Prostate gland (tissue), 2 donors: ENCODE results near the gene PRKACB. TPM values are rescaled to one million over a fixed set of nuclear protein-coding genes. Genes with fewer than 3 reads are reported as not detected.

Experiments
- DNase-seq: peaks from one replicate; pipeline ENCODE4 v3.0.0-alpha.2; 2019; ENCODE audit warnings: low spot score
- H3K27ac ChIP-seq, 2 donors: fragments of 200-600 bp; sonication (generic); 2 replicates each; pipeline ENCODE4 v1.5.1; 2017 to 2019
- H3K27me3 ChIP-seq: fragments of 200-600 bp; sonication (generic); replicated peaks from 2 replicates; pipeline ENCODE4 v1.5.1; 2019; ENCODE audit not compliant: insufficient read depth
- H3K36me3 ChIP-seq, 2 donors: fragments of 200-600 bp; sonication (generic); 1 replicate in 1 of 2; 2 replicates in 1 of 2; pipeline versions ENCODE4 v1.5.1 to v1.8.1; 2017 to 2019
- H3K4me1 ChIP-seq: fragments of 200-600 bp; sonication (generic); replicated peaks from 2 replicates; pipeline ENCODE4 v1.5.1; 2019
- H3K4me3 ChIP-seq, 2 donors: fragments of 200-600 bp; sonication (generic); 2 replicates each; pipeline ENCODE4 v1.5.1; 2017 to 2019
- H3K9me3 ChIP-seq: fragments of 200-600 bp; sonication (generic); 2 replicates; pipeline ENCODE4 v1.5.1; 2017
- CTCF ChIP-seq, 4 experiments: fragments of 200-600 bp in 2 of 4; fragments of 450-650 bp in 2 of 4; sonication (generic) in 2 of 4; IDR thresholded peaks; 1 replicate in 3 of 4; 2 replicates in 1 of 4; pipeline ENCODE4 v1.5.1; 2016 to 2019; ENCODE audit warnings: antibody characterized with exemption in 4 of 4, mild to moderate bottlenecking in 2 of 4, moderate library complexity in 2 of 4
- POLR2A ChIP-seq: fragments of 450-650 bp; IDR thresholded peaks from one replicate; pipeline ENCODE4 v1.6.1; 2016; ENCODE audit warnings: antibody characterized with exemption, mild to moderate bottlenecking
- POLR2AphosphoS5 ChIP-seq: sonication (generic); formaldehyde crosslinking; IDR thresholded peaks from one replicate; pipeline ENCODE4 v1.6.1; 2017; ENCODE audit warnings: antibody characterized with exemption
- WGBS: methylation state at CpG from one replicate; pipeline ENCODE4 v1.1.5; 2018; 5-methylcytosine and 5-hydroxymethylcytosine counted together
- intact Hi-C: fragments of 100-400 bp; cut with DNase I; formaldehyde crosslinking; loops from one replicate; pipeline ENCODE4 v1.14.2; 2022
- total RNA-seq, 2 donors: library from RNA; depleted of rRNA; stranded (reverse); fragments of >200 nt; gene quantifications; one replicate each; pipeline ENCODE4 v1.1.0, GENCODE V29; 2016

Gene PRKACB
- total RNA-seq, 2 donors from 2014 or later, result 24.7 to 29.3 TPM

- no peaks in the 10 kb centered on the region for H3K27me3 ChIP-seq
- H3K4me3 ChIP-seq, result no peak overlapping the region
- H3K4me1 ChIP-seq, result peaks cover 3% of the 10 kb centered on the region
- no peak overlapping the region for H3K27ac ChIP-seq
- H3K9me3 ChIP-seq, result no peaks in the 10 kb centered on the region
- no peak for DNase-seq
- 98% methylated on average over 2 of the region's 2 CpGs for WGBS
- no peaks in the 10 kb centered on the region for H3K36me3 ChIP-seq
- no peak for TF ChIP-seq POLR2AphosphoS5
- TF ChIP-seq POLR2A, result no peak
- no peak for TF ChIP-seq CTCF (IDR thresholded peaks at IDR 0.05)
- intact Hi-C loops, result no loop called here
Observed at GRCh38 chr1:84259989-84260388, 115.9 kb downstream of the PRKACB start.

GRCh38 chr1:84260852-84261518 lies 116.9 kb downstream of the PRKACB start:
- Histone ChIP-seq H3K36me3 (no peaks in the 10 kb centered on the region), H3K27me3 (no peaks in the 10 kb centered on the region), H3K4me3 (no peak overlapping the region), H3K9me3 (no peaks in the 10 kb centered on the region), H3K27ac (no peak overlapping the region), H3K4me1 (peaks cover 3% of the 10 kb centered on the region)
- intact Hi-C loops, result no loop called here
- no peak for TF ChIP-seq POLR2AphosphoS5
- TF ChIP-seq CTCF (IDR thresholded peaks at IDR 0.05), result no peak
- TF ChIP-seq POLR2A, result no peak
- 41% methylated on average over 3 of the region's 3 CpGs for WGBS
- DNase-seq, result no peak

- WGBS, result 80% methylated on average over 2 of the region's 2 CpGs
- intact Hi-C loops, result no loop called here
- H3K4me3 ChIP-seq, result no peak overlapping the region
Observed at GRCh38 chr1:84264961-84265360, 120.9 kb downstream of the PRKACB start.

GRCh38 chr1:84265867-84266266 lies 121.8 kb downstream of the PRKACB start:
- TF ChIP-seq POLR2A, result no peak
- TF ChIP-seq POLR2AphosphoS5, result no peak
- TF ChIP-seq CTCF (IDR thresholded peaks at IDR 0.05), result no peak

More at GRCh38 chr1:84264961-84265360, 120.9 kb downstream of the PRKACB start:
- H3K27me3 ChIP-seq, result no peaks in the 10 kb centered on the region
- no peak for TF ChIP-seq POLR2AphosphoS5
- no peak for TF ChIP-seq POLR2A
- no peak for TF ChIP-seq CTCF (IDR thresholded peaks at IDR 0.05)
- no peak overlapping the region for H3K27ac ChIP-seq
- H3K4me1 ChIP-seq, result no peaks in the 10 kb centered on the region
- H3K9me3 ChIP-seq, result no peaks in the 10 kb centered on the region
- DNase-seq, result no peak
- no peaks in the 10 kb centered on the region for H3K36me3 ChIP-seq

GRCh38 chr1:84266748-84267147 lies 122.7 kb downstream of the PRKACB start:
- TF ChIP-seq CTCF (IDR thresholded peaks at IDR 0.05), result no peak
- TF ChIP-seq POLR2A, result no peak
- no peak for TF ChIP-seq POLR2AphosphoS5
- no peak overlapping the region for H3K27ac ChIP-seq
- no peak overlapping the region for H3K4me3 ChIP-seq
- no peaks in the 10 kb centered on the region for H3K27me3 ChIP-seq
- no peaks in the 10 kb centered on the region for H3K36me3 ChIP-seq
- no peaks in the 10 kb centered on the region for H3K9me3 ChIP-seq
- DNase-seq, result no peak
- 48% methylated on average over 1 of the region's 1 CpG for WGBS
- no peaks in the 10 kb centered on the region for H3K4me1 ChIP-seq
- intact Hi-C loops, result no loop called here

More at GRCh38 chr1:84265867-84266266, 121.8 kb downstream of the PRKACB start:
- Histone ChIP-seq H3K4me3 (no peak overlapping the region), H3K4me1 (no peaks in the 10 kb centered on the region), H3K9me3 (no peaks in the 10 kb centered on the region), H3K27ac (no peak overlapping the region), H3K27me3 (no peaks in the 10 kb centered on the region), H3K36me3 (no peaks in the 10 kb centered on the region)
- 85% methylated on average over 3 of the region's 3 CpGs for WGBS
- no peak for DNase-seq
- intact Hi-C loops, result no loop called here
